CD4-positive, alpha-beta T cell (primary cell): ENCODE results near the gene ITGA2. TPM values are rescaled to one million over a fixed set of nuclear protein-coding genes. Genes with fewer than 3 reads are reported as not detected.
A peak's percentile ranks its signal among the peaks of the same experiment; 100 is the strongest.

Experiments used
- ATAC-seq: fragments of 200-7000 bp; cut with Tn5 transposase; one replicate; pipeline ENCODE4 v1.10.0; 2022; ENCODE audit warnings: mild to moderate bottlenecking; ENCODE audit not compliant: poor library complexity
- CTCF ChIA-PET: fragments of 350-600 bp; sonication (Branson Sonifier 250); formaldehyde crosslinking; loops from one replicate; lab custom pipeline; 2021; ENCODE audit warnings: antibody characterized with exemption, inconsistent platforms; lab: Charles Lee
- POLR2A ChIA-PET: fragments of 350-600 bp; sonication (Branson Sonifier 250); formaldehyde crosslinking; loops from one replicate; lab custom pipeline; 2021; ENCODE audit warnings: antibody characterized with exemption, inconsistent platforms; lab: Charles Lee
- DNase-seq, 14 experiments: peaks; one replicate each; pipeline ENCODE4 v3.0.0-alpha.2; 2013 to 2020; ENCODE audit warnings: mixed read lengths in 2 of 14
- H3K27ac ChIP-seq, 2 donors: one replicate each; pipeline versions ENCODE4 v1.5.1 to v1.7.0; 2013; ENCODE audit warnings: low read length in 2 of 2, low read depth in 1 of 2, mild to moderate bottlenecking in 1 of 2
- H3K27me3 ChIP-seq, 2 experiments: 1 replicate in 1 of 2; 2 replicates in 1 of 2; pipeline versions ENCODE4 v1.6.1 to v1.7.0; 2013; ENCODE audit warnings: low read length in 2 of 2, control low read depth in 1 of 2, mild to moderate bottlenecking in 1 of 2, moderate library complexity in 1 of 2; ENCODE audit not compliant: insufficient read depth in 2 of 2, control insufficient read depth in 1 of 2
- H3K36me3 ChIP-seq: one replicate; pipeline ENCODE4 v1.6.1; 2013; ENCODE audit warnings: low read length, control low read depth; ENCODE audit not compliant: insufficient read depth
- H3K4me1 ChIP-seq: one replicate; pipeline ENCODE4 v1.6.1; 2013; ENCODE audit warnings: low read length, control low read depth; ENCODE audit not compliant: insufficient read depth
- H3K4me3 ChIP-seq: one replicate; pipeline ENCODE4 v1.5.1; 2013; ENCODE audit warnings: mild to moderate bottlenecking, low read length, moderate library complexity
- H3K9me3 ChIP-seq, 2 experiments: 1 replicate in 1 of 2; 2 replicates in 1 of 2; pipeline versions ENCODE4 v1.6.1 to v1.7.0; 2013; ENCODE audit warnings: low read length in 2 of 2, mild to moderate bottlenecking in 2 of 2, control low read depth in 1 of 2, moderate library complexity in 1 of 2; ENCODE audit not compliant: control insufficient read depth in 1 of 2, insufficient read depth in 1 of 2
- H3K27ac Mint-ChIP-seq: one replicate; pipeline ENCODE4 v1.8.0; 2020; ENCODE audit warnings: mixed read lengths
- H3K27me3 Mint-ChIP-seq: one replicate; pipeline ENCODE4 v1.8.0; 2021; ENCODE audit warnings: mixed read lengths
- H3K36me3 Mint-ChIP-seq: one replicate; pipeline ENCODE4 v1.8.0; 2021; ENCODE audit warnings: low read depth, mixed read lengths
- H3K4me1 Mint-ChIP-seq: one replicate; pipeline ENCODE4 v1.8.0; 2021; ENCODE audit warnings: low read depth, mixed read lengths
- H3K4me3 Mint-ChIP-seq: one replicate; pipeline ENCODE4 v1.8.0; 2020; ENCODE audit warnings: mild to moderate bottlenecking, mixed read lengths
- H3K9me3 Mint-ChIP-seq: one replicate; pipeline ENCODE4 v1.8.0; 2020; ENCODE audit warnings: mixed read lengths
- intact Hi-C, 2 experiments: fragments of 100-400 bp; cut with DNase I in 1 of 2; cut with micrococcal nuclease in 1 of 2; formaldehyde crosslinking; loops; one replicate each; pipeline versions ENCODE4 v1.15.1 to v1.9.0; 2023 to 2025; cut with DNase I, micrococcal nuclease
- total RNA-seq, 174 experiments: library from RNA in 2 of 174; stranded (reverse) in 2 of 174; gene quantifications; one replicate each; pipeline ENCODE4 v1.2.3 and lab custom pipeline; 2021 to 2026
- TF ChIP-seq, protein P1 (sequence below): fragments of 200-600 bp; IDR thresholded peaks from one replicate; pipeline ENCODE4 v1.8.0; 2022; ENCODE audit warnings: antibody characterized with exemption, mild to moderate bottlenecking

Gene ITGA2
- total RNA-seq, 2 experiments from 2014 or later, result 0.03 to 0.11 TPM

GRCh38 chr5:53041740-53042139 lies 52.6 kb downstream of the ITGA2 start:
- ChIA-PET POLR2A (interaction anchor here (1.3 kb wide), 2 partner anchors 10 to 48 kb away, joined by 6 to 7 read pairs; no protein-coding TSS in a partner anchor), CTCF (interaction anchor here (1.5 kb wide), 1 partner anchor 10 kb away, joined by 7 read pairs; no protein-coding TSS in a partner anchor)
- TF ChIP-seq, protein P1, sequence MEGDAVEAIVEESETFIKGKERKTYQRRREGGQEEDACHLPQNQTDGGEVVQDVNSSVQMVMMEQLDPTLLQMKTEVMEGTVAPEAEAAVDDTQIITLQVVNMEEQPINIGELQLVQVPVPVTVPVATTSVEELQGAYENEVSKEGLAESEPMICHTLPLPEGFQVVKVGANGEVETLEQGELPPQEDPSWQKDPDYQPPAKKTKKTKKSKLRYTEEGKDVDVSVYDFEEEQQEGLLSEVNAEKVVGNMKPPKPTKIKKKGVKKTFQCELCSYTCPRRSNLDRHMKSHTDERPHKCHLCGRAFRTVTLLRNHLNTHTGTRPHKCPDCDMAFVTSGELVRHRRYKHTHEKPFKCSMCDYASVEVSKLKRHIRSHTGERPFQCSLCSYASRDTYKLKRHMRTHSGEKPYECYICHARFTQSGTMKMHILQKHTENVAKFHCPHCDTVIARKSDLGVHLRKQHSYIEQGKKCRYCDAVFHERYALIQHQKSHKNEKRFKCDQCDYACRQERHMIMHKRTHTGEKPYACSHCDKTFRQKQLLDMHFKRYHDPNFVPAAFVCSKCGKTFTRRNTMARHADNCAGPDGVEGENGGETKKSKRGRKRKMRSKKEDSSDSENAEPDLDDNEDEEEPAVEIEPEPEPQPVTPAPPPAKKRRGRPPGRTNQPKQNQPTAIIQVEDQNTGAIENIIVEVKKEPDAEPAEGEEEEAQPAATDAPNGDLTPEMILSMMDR, result no peak
- Mint-ChIP-seq H3K4me3 (no peak overlapping the region), H3K27me3 (no peaks in the 10 kb centered on the region), H3K36me3 (no peaks in the 10 kb centered on the region), H3K4me1 (peaks cover 25% of the 10 kb centered on the region), H3K9me3 (no peaks in the 10 kb centered on the region), H3K27ac (peak overlapping the region; percentile 58)
- ATAC-seq, result no peak
- peak overlapping the region; percentile 49 for H3K4me3 ChIP-seq
- no peaks in the 10 kb centered on the region for H3K9me3 ChIP-seq
- no peaks in the 10 kb centered on the region for H3K27me3 ChIP-seq
- peaks cover 3% of the 10 kb centered on the region for H3K4me1 ChIP-seq
- DNase-seq, result no peak
- peak overlapping the region in 1 of 2 donors; percentile 50 for H3K27ac ChIP-seq
- intact Hi-C loops, result no loop called here
- no peaks in the 10 kb centered on the region for H3K36me3 ChIP-seq

- H3K9me3 ChIP-seq, result no peaks in the 10 kb centered on the region
- Mint-ChIP-seq H3K36me3 (no peaks in the 10 kb centered on the region), H3K4me1 (peaks cover 18% of the 10 kb centered on the region), H3K9me3 (no peaks in the 10 kb centered on the region), H3K27ac (no peak overlapping the region), H3K27me3 (no peaks in the 10 kb centered on the region), H3K4me3 (no peak overlapping the region)
- ChIA-PET CTCF (no interaction called here), POLR2A (interaction anchor here (0.6 kb wide), 1 partner anchor 65 kb away, joined by 3 read pairs; the partner anchor contains the start of gene MOCS2)
- intact Hi-C loops, result no loop called here
- H3K27me3 ChIP-seq, result peaks cover 0 to under 1% of the 10 kb centered on the region in 2 experiments
- H3K36me3 ChIP-seq, result no peaks in the 10 kb centered on the region
- no peak overlapping the region for H3K27ac ChIP-seq
- no peaks in the 10 kb centered on the region for H3K4me1 ChIP-seq
- TF ChIP-seq, protein P1, result no peak
- ATAC-seq (no peak), DNase-seq (no peak)
- H3K4me3 ChIP-seq, result no peak overlapping the region
These were observed 56.1 kb downstream of the ITGA2 start for GRCh38 chr5:53045263-53045662.

- H3K4me1 Mint-ChIP-seq, result no peaks in the 10 kb centered on the region
- H3K27ac Mint-ChIP-seq, result no peak overlapping the region
- H3K4me1 ChIP-seq, result no peaks in the 10 kb centered on the region
- DNase-seq (no peak), ATAC-seq (no peak)
- H3K36me3 ChIP-seq, result no peaks in the 10 kb centered on the region
- intact Hi-C loops, result no loop called here
- no peak overlapping the region for H3K27ac ChIP-seq
- TF ChIP-seq, protein P1, result no peak
- CTCF ChIA-PET, result no interaction called here
- H3K9me3 Mint-ChIP-seq, result no peaks in the 10 kb centered on the region
- no peaks in the 10 kb centered on the region for H3K36me3 Mint-ChIP-seq
- H3K9me3 ChIP-seq, result no peaks in the 10 kb centered on the region
- no peaks in the 10 kb centered on the region for H3K27me3 Mint-ChIP-seq
- POLR2A ChIA-PET, result interaction anchor here (0.6 kb wide), 1 partner anchor 30 kb away, joined by 3 read pairs; no protein-coding TSS in a partner anchor
- H3K4me3 Mint-ChIP-seq, result no peak overlapping the region
- H3K4me3 ChIP-seq, result no peak overlapping the region
- peaks cover 0 to 3% of the 10 kb centered on the region in 2 experiments for H3K27me3 ChIP-seq
These were observed 59.1 kb downstream of the ITGA2 start for GRCh38 chr5:53048248-53048647.
